GM18861 (cell line): Measurements from ENCODE around the gene IGFL2.
"Not testable (repeated sequence)": the region's sequence is repeated elsewhere in the genome, so short reads cannot be mapped to it uniquely, and the experiment has no call there.

Experiments
- ATAC-seq: cut with Tn5 transposase; IDR thresholded peaks from one replicate; pipeline ENCODE4 v1.9.1; 2021; ENCODE audit not compliant: unreplicated experiment

IGFL2 gene

DNA sequence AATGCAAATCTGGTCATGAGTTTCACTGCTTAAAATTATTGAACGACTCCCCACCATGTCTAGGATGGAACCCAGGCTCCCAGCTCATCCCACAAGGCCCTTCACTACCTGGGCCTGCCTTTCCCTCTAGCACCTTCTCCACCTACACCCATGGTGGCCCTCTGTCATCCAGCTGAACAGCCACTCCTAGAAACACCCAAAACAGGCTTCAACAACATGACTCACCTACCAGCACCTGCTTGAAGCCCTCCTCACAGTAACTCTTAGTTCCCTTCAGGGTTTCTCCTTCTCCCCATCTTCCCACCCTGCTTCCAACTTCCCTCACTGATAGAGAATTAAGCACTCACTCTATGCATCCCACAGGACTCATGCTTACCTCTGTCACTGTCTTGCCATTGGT, 6.6 kb upstream of the IGFL2 start:
- ATAC-seq, result no peak

DNA sequence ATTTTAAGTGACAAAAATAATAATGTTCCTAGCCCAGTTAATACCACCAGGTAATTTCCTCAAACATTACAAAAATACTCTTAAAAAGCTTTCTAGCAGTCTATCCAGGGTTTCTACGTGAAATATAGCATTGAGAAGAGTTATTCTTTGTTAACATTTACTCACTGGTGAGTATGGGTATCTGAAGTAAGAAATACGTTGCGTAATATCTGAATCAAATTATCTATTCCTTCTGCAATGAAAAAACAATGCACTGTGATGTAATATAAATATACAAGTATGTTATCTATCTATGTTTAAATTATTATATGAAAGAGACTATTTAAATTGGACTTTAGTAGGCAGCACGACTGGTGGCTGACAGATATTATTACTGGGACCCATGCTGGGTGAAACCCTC, 5.7 kb upstream of the IGFL2 start:
- no peak for ATAC-seq

DNA sequence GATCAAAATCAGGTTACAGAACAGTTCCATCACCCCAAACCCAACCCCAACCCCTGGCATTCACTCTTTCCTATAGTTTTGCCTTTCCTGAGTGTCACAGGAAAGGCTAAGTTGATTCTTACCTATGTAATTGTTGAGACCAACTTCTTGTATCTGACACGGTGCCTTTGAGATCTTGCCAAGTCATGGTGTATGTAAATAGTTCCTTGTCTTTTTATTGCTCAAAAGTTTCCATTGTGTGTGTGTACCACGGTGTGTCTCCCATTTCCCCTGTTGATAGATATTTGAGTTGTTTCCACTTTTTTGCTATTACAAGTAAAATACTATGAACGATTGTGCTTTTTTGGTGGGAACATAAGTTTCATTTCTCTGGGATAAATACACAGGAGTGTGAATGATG, 3.3 kb upstream of the IGFL2 start:
- no peak for ATAC-seq

DNA sequence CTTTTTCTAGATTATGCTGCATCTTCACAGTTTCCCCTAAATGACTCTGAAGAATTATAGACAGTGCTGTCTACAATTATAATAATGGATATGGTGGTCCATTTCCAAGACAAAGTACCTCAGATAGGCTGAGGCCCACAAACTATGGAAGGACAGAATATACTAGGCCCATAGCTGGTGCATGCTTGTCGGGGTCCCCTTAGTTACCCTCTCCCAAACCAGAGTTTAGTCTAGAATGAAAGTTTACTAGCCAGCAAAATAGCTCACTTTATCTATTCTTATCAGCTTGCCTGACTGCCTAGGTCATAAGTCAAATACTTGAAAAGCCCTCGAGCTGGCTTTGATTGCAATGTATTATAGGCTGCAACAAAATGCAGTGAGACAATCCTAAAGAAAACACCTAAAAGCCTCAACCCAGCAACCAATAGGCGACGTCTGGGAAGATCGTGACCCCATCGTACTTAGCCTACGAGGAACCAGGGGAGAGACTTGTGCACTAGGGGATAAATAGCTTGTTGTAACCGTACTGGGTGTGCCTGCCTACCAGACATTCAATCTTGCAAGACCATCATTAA, 785 bp upstream of the IGFL2 start:
- no peak for ATAC-seq

DNA sequence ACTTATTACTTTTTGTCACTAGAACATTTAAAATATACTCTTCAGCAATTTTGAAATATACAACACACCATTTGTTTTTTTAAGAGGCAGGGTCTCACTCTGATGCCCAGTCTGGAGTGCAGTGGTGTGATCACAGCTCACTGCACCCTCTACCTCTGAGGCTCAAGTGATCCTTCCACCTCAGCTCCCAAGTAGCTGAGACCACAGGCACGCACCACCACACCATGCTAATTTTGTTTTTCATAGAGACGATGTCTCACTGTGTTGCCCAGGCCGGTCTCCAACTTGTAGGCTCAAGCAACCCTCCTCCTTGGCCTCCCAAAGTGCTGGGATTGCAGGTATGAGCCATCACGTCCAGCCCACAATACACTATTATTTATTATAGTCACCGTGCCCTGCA, 2.6 kb downstream of the IGFL2 start:
- no peak for ATAC-seq

DNA sequence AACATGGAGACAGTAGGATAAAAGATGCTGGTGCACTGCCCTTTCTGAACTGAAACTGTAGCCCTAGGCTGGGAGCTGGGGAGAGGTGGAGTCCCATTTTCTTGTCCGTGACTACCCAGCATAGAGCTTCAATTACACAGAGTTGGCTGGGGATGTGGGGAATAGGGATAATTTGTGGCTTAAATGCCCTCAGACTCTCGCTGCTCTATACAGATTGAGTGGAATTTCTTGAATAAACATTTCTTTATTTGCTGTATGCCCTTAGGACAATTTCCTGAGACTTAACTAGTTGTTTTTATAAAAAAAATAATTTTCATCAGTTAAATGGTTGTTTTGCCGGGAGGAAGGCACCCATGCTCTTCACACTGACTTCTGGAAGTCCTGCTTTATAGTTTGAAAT, 7.2 kb downstream of the IGFL2 start:
- no peak for ATAC-seq

DNA sequence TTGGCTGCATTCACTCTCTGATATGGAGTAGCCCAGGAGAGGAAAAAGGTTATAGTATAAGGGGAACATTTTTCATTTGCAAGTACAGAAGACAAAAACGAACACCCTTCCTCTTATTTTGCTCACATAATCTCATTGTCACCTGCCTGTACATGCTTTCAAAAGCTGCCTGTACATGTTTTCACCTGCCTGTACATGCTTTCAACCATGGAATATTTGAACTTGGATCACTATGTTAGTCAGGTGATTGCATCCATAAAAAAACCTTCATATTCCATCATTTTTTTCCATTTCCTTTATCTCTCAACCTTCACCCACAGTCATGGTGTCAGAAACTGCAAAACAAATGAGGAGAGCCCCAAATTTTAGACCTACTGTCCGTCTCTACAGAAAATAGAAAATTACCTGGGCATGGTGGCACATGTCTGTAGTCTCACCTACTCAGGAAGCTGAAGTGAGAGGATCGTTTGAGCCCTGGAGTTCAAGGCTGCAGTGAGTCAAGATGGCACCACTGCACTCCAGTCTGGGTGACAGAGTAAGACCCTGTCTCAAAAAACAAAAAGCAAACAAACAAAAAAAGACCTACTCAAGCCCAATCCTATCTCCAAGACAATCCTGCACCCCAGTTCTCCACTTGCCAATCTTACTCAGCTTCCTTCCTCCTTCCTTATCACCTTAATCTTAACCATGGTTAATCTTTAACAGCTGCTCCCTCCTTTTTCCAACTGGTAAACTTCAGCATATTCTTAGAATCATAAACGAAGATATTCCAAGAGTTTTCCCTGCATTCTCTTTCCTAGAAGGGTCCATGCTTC, 11.6 kb downstream of the IGFL2 start:
- no peak for ATAC-seq

DNA sequence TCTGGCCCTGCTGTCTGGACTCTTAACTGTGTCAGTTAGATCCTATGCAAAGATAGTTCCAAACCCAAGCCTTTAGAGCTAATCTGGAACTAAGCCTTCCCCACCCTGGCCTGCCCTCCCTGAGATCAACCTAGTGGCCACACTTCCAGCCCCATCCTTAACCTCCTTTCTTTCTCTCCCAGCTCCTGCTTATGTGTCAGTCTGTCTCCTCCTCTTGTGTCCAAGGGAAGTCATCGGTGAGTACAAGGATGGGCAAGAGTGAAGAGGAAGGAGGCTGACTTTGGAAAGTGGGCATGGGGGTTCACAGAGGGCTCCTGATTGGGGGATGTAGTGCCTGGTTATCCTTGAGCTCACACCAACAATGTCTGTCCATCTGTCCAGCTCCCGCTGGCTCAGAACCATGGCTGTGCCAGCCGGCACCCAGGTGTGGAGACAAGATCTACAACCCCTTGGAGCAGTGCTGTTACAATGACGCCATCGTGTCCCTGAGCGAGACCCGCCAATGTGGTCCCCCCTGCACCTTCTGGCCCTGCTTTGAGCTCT, 12.3 kb downstream of the IGFL2 start:
- no peak for ATAC-seq

DNA sequence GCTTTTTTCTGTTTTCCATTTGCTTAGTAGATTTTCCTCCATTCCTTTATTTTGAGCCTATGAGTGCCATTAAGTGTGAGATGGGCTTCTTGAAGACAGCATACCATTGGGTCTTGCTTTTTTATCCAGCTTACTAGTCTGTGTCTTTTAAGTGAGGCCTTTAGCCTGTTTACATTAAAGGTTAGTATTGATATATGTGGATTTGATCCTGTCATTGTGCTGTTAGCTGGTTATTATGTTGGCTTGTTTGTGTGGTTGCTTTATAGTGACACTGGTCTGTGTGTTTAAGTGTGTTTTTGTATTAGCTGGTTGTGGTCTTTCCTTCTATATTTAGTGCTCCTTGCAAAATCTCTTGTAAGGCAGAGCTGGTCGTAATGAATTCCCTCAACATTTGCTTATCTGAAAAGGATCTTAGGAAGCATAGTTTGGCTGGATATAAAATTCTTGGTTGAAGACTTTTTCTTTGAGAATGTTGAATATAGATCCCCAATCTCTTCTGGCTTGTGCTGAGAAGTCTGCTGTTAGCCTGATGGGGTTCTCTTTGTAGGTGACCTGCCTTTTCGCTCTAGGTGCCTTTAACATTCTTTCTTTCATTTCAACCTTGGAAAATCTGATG, 13.7 kb downstream of the IGFL2 start:
- ATAC-seq, result not testable (repeated sequence)

DNA sequence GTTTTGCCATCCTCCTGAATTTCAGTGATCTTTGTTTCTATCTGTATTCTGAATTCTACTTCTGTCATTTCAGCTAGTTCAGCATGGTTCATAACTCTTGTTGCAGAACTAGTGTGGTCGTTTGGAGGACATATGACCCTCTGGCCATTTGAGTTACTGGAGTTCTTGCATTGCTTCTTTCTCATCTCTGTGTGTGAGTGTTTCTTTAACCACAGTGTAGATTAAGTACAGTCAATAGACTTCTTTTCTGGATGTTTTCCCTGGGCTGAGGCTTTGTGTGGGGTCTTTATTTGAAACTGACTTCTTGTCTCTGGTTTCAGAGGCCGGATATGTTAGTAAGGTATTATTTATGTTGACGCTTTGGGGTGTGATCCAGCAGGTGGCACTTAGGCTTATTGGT, 14.7 kb downstream of the IGFL2 start:
- no peak for ATAC-seq

DNA sequence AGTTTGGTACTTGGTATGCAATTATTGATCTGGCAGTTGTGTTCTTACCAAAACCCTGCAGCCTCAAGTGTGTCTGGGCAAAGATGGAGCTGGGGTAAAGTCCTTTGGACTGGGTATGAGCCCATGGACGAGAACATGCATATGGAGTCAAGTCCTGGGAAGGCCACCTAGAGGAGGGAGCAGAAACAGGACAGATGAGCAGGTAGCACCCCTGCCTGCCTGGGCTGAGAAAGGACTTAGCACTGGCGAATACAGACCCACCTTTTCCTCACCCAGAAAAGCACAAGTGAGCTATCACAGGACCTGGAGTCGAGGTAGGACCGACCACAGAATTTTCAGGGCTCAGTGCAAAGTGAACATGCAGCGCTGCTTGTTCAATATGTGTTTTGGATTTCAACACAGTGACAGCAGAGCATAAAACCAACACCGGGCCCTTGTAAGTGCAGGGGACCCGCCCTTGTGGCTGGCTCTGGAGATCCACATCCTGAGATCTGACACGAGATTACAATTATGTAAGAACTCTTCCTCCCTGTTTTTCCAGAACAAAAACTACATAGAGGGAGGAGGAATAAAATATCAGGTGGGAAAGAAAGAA, 25.9 kb downstream of the IGFL2 start:
- ATAC-seq, result no peak

DNA sequence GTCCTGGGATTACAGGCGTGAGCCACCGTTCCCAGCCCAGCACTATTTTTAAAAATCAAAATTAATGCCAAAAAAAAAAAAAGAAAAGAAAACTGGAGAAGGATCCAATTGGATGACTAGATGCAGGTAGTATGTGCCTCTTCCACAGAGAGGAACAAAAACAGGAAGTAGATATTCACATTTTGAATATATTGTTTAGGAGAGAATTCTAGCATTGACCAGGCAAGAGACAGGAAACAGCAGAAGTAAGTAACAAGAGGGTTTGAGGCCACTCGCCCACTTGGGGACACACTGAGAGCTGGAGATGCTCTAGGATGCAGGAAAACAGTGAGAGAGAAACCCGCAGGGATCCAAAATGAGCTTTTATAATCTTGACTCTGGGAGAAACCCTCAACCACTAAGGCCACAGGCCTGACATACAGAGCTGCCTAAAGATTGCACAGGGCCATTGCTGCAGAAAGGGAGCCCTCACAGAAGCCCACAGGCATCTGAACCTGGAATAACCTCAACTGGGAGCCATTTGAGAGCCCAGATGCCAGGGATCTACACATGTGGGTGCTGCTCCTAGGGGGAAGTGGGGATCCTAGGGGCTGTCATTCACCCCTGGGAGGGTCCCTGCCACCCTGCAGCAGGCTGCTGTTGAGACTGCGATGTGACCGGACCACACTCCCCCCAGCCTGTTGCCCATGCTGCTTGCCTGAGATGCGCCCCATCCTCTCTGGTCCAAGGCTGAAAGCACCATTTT, 28.2 kb downstream of the IGFL2 start:
- no peak for ATAC-seq

DNA sequence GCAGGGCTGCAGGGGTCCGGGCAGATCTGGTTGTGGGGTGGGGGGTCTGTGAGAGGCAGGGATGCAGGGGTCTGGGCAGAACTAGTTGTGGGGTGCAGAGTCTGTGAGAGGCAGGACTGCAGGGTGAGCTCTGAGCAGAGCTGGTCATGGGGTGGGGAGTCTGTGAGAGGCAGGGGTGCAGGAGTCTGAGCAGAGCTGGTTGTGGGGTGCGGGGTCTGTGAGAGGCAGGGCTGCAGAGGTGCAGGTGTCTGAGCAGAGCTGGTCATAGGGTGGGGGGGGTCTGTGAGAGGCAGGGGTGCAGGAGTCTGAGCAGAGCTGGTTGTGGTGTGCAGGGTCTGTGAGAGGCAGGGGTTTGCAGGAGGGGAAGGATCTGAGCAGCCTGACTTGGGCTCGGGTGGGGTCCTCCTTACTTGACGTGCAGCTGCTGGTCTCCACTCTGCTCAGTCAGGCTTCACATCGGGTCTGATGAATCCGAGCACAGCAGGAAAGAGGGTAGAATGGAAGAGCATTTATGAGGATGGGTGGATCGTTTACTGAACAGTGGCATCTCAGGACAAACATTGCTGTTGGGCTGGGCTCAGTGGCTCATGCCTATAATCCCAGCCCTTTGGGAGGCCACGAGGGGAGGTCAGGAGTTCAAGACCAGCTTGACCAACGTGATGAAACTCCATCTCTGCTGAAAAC, 31.2 kb downstream of the IGFL2 start:
- ATAC-seq, result no peak

DNA sequence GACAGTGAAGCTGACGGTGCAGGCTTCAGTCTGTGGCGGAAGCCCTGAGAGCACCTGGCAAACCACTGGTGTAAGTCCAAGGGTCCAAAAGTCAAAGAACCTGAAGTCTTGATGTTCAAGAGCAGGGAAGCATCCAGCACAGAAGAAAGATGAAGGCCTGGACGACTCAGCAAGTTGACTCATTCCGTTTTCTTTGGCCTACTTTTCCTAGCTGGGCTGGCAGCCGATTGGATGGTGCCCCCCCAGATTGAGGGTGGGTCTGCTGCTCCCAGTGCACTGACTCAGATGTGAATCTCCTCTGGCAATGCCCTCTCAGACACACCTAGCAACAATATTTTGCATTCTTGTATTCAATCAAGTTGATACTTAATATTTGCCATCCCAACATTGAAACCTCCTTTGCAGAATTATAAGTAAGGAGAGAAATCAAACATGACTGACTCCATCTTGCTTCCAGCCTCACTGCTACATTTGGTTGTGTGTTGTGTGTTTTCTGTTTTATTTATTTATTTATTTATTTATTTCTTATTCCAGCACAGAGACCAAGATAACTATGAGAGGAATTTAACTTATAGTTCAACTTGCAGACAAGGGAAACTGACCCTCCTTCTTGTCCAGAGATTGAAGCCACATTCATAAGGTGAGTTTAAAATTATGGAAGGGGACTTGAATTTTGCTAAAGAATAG, 32.8 kb downstream of the IGFL2 start:
- ATAC-seq, result no peak

DNA sequence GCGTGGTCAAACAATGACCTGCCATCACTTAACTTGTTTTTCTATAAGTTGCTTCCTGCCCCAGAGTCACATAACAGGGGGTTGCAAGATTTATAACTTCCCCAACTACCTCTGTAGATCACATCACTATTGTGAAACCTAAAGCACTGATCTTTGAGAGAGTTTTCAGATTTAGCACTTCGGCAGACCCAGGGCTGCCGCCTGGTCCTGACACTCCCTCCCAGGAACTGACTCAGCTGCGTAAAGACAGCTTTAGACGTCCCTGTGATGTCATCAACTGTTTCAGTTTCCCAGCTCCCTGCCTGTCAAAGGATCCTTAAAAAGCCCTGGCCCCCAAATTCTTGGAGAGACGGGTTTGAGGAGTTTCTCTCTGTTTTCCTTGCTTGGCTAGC, 33.3 kb downstream of the IGFL2 start:
- no peak for ATAC-seq

DNA sequence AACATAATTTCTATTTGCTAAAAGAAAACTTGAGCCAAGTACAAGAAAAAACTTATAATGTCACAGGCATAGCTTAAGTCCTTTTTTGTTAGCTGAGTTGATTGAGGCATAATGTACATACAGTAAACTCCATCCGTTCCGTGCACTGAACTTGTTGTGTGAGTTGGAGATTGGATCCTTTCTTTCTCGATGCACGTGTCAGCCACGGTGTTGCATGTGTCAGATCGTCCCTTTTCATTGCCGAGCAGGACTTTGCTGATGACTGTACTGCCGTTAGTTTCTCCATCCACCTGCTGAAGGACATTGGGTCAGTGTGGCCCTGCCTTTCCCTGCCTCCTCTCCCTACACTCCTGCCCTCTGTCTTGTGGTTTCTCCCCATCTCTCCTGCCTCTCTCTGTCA, 34.4 kb downstream of the IGFL2 start:
- ATAC-seq, result no peak

DNA sequence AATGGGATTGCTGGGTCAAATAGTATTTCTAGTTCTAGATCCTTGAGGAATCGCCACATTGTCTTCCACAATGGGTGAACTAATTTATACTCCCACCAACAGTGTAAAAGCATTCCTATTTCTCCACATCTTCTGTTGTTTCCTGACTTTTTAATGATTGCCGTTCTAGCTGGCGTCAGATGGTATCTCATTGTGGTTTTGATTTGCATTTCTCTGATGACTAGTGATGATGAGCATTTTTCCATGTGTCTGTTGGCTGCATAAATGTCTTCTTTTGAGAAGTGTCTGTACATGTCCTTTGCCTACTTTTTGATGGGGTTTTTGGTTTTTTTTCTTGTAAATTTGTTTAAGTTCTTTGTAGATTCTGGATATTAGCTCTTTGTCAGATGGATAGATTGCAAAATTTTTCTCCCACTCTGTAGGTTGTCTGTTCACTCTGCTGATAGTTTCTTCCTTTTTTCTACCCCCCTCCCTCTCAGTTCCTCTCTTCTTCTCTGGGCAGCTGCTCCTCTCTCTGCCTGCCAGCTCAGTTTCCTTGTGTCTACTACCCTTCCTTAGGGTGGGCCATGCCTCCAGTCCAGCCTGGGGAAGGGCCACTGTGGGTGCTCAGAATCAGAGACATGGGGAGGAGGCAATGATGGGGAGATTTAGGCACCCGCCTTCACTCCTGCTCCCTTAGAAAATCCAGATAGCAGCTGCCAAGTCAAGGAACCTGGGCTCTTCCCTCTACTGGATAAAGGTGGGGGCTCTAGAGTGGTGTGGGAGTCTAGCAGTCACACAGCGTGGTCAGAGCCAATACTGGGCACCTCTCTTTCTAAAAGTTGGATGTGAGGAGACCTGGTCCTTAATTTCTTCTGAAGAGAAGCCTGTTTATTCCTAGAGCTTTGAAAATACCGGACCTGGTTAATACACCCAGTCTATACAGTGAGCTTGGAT, 37.0 kb downstream of the IGFL2 start:
- ATAC-seq, result not testable (repeated sequence)

DNA sequence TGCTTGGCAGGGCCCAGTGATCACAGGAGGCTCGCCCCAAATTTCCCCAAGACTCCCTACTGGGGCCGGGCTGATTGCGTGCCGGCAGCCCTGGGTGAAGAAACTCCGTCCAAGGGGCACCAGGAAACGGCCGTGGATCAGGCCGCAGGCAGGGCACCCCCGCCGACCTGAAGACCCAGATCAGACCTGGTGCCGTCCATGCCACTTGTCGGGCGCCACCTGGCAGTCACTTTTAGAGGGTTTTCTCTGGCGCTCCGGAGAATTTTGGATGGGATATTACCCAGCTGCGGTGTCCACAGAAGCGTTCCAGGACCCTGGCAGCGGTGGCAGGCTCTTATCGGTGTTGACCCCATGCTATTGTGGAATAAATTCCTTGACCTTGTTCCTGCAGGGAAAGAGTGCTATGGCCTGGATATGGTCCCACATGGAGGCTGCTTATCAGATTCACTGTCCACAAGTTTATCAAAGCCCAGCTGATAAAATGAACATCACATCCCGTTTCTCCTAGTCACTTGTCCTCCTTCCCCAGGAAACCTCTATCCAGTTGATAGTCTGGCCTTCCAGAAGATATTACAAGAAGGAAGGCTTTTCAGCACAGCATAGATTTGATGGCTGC, 38.2 kb downstream of the IGFL2 start:
- ATAC-seq, result no peak
